HCT116 (cell line): ENCODE measurements around the gene RPL19. TPM values are rescaled to one million over a fixed set of nuclear protein-coding genes. Genes with fewer than 3 reads are reported as not detected.

Experiments
- total RNA-seq: library from RNA; stranded (reverse); gene quantifications from one replicate; pipeline ENCODE4 v1.2.1, GENCODE V29; 2021; ENCODE audit not compliant: unreplicated experiment

Gene RPL19
- total RNA-seq, 1 experiment from 2014 or later = 2,276 TPM

Other genes starting within 250 kb of the RPL19 start
- gene FBXO47, start 232.9 kb upstream of the RPL19 start, total RNA-seq = not detected
- gene PLXDC1, start 48.6 kb upstream of the RPL19 start, total RNA-seq = 1.8 TPM
- not detected for gene ARL5C, start 34.1 kb upstream of the RPL19 start, total RNA-seq
- gene CACNB1, start 2.6 kb upstream of the RPL19 start, total RNA-seq = 13.0 TPM
- gene STAC2, start 25.7 kb downstream of the RPL19 start, total RNA-seq = not detected
- 17.2 TPM for gene FBXL20, start 201.3 kb downstream of the RPL19 start, total RNA-seq